Spinal cord (tissue), 10 donors: ENCODE data around the gene PIWIL1. TPM values are rescaled to one million over a fixed set of nuclear protein-coding genes. Genes with fewer than 3 reads are reported as not detected.
A peak's percentile ranks its signal among the peaks of the same experiment; 100 is the strongest.

Source experiments
- DNase-seq, 6 donors: peaks; one replicate each; pipeline versions ENCODE4 v3.0.0 to v3.0.0-alpha.2; 2013 to 2015; ENCODE audit warnings: low spot score in 6 of 6, low read depth in 4 of 6
- H3K27ac ChIP-seq: one replicate; pipeline ENCODE4 v1.5.1; 2013; ENCODE audit warnings: low read depth, low read length, control low read depth
- H3K27me3 ChIP-seq: one replicate; pipeline ENCODE4 v1.6.1; 2013; ENCODE audit warnings: low read length; ENCODE audit not compliant: control insufficient read depth, insufficient read depth
- H3K36me3 ChIP-seq: one replicate; pipeline ENCODE4 v1.6.1; 2013; ENCODE audit warnings: low read length; ENCODE audit not compliant: control insufficient read depth, insufficient read depth
- H3K4me1 ChIP-seq: one replicate; pipeline ENCODE4 v1.6.1; 2013; ENCODE audit warnings: low read length; ENCODE audit not compliant: control insufficient read depth, insufficient read depth
- H3K4me3 ChIP-seq: one replicate; pipeline ENCODE4 v1.5.1; 2013; ENCODE audit warnings: low read depth, low read length, control low read depth
- H3K9me3 ChIP-seq: one replicate; pipeline ENCODE4 v1.6.1; 2013; ENCODE audit warnings: low read length; ENCODE audit not compliant: control insufficient read depth, insufficient read depth
- WGBS: methylation state at CpG from one replicate; pipeline ENCODE4 v1.1.5; 2013; ENCODE audit warnings: missing lambda C conversion rate; ENCODE audit not compliant: insufficient coverage; 5-methylcytosine and 5-hydroxymethylcytosine counted together
- long read RNA-seq, 4 donors: transcript quantifications; one replicate each; lab custom pipeline, GENCODE V29; 2026
- polyA plus RNA-seq, 2 donors: library from polyadenylated mRNA; unstranded; fragments of 120-200 nt; gene quantifications; one replicate each; pipeline ENCODE4 v1.2.1, GENCODE V29; 2013; ENCODE audit not compliant: insufficient read length in 2 of 2
- total RNA-seq, 2 donors: library from RNA; depleted of rRNA in 1 of 2; stranded (reverse); fragments of 120-200 nt in 1 of 2; fragments of >200 nt in 1 of 2; gene quantifications; one replicate each; pipeline versions ENCODE4 v1.2.3 to v1.2.4, GENCODE V29; 2013 to 2014
- donor health status: healthy.

The PIWIL1 gene
- total RNA-seq: 1 to 10 TPM in 1 of 2 donors, under 1 TPM in 1; 0.17 to 1.3 TPM
- polyA plus RNA-seq: under 1 TPM; 0.22 to 0.66 TPM
- long read RNA-seq, donor 1: 0 reads
- long read RNA-seq, donor 2: 0 reads
- long read RNA-seq, donor 3: 0 reads
- long read RNA-seq, donor 4: 0 reads

DNA sequence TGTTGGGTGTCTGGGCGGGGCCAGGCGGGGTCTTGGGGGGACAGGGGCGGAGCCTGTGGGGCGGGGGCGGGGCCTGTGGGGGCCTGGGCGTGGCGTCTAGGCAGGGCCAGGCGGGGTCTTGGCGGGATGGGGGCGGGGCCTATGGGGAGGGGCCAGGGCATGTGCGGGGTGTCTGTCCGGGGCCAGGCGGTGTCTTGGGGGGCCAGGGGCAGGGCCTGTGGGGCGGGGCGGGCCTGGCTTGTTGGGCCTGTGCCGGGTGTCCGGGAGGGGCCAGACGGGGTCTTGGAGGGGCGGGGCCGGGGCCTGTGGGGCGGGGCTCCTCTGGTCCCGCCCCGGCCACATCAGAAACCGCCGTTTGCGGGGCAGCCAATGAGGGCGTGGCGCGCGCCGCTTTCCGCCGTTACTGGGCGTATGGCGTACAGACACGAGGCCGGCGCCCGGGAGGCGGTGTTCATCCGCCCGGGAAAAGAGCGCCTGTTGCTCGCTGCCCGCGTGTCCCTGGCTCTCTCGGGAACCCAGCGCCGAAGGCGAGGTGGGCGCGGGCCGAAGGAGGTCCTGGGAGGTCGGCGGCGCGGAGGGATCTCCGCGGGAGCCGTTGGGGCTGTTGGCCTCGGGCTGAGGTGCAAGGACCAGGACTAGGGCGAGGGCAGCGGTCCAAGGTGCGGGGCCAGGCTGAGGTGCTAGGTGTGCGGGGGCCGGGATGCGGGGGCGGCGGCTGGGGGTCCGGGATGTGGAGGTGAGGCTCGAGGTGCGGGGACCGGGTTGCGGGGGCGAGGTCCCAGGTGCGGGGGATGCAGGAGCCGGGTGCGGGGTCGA lies at the start of gene PIWIL1:
Gene PIWIL1 (plus strand): TSS at position 400 of the 816 bp plus-strand sequence. CDS start 4,705 bp downstream, outside the sequence.
- Histone ChIP-seq H3K27ac (no peak within 1 kb of the TSS), H3K27me3 (peaks cover 26% of the 10 kb centered on the region), H3K4me3 (no peak within 1 kb of the TSS), H3K9me3 (no peaks in the 10 kb centered on the region), H3K36me3 (no peaks in the 10 kb centered on the region), H3K4me1 (peaks cover 18% of the 10 kb centered on the region)
- 49% methylated on average over 66 of the region's 79 CpGs for WGBS
- DNase-seq: no peak

DNA sequence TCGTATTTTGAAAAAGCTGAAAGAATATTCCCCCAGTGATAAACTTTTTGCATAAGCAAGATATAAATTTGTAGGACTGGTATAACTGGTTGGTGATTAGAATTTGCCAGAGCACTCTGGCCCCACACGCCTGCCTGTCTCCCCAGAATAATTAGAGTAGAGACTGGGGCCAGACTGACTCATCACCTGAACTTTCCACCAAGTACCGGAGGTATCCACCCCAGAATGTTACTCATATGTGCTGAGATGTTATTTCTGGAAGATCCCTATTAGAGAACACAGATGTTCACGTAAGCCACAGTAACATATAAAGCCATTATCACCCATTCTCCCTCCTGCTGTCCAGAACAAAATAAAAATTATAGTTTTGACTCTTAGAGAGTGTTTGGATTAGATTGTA lies 49.5 kb upstream of the PIWIL1 start:
- peaks cover 2% of the 10 kb centered on the region for H3K9me3 ChIP-seq
- DNase-seq: no peak
- WGBS: no CpG with 5 or more reads among the region's 4 CpGs
- H3K27ac ChIP-seq: no peak overlapping the region
- H3K36me3 ChIP-seq: no peaks in the 10 kb centered on the region
- H3K27me3 ChIP-seq: no peaks in the 10 kb centered on the region
- no peak overlapping the region for H3K4me3 ChIP-seq
- H3K4me1 ChIP-seq: peaks cover 2% of the 10 kb centered on the region

DNA sequence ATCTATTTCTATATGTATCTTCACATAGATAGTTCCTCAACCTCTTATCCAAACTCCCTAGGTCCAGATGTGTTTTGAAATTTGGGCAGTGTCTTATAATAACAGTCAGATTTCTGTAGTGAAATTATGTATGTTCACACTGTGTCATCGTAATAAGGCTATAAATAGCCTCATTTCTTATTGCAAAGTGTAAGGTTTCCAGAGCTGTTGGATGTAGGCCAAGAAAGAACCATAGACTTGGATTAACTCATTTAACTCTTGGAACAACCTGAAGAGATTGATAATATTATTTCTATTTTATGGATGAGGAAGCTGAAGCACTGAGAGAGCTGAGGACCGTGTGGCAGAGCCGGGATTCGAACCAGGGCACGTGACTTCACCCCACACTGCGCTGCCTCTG lies 49.0 kb upstream of the PIWIL1 start:
- Histone ChIP-seq H3K27me3 (no peaks in the 10 kb centered on the region), H3K4me1 (peaks cover 2% of the 10 kb centered on the region)
- DNase-seq: peak in 2 of 6 donors; percentile 52 to 57

GRCh38 chr12:130290114-130290513 lies 47.6 kb upstream of the PIWIL1 start:
- peaks cover 2% of the 10 kb centered on the region for H3K4me1 ChIP-seq
- H3K27ac ChIP-seq: no peak overlapping the region
- no peak overlapping the region for H3K4me3 ChIP-seq
- H3K36me3 ChIP-seq: no peaks in the 10 kb centered on the region
- no peak for DNase-seq
- WGBS: no CpG with 5 or more reads among the region's 1 CpG
- H3K27me3 ChIP-seq: no peaks in the 10 kb centered on the region
- H3K9me3 ChIP-seq: peaks cover 2% of the 10 kb centered on the region

More for the DNA sequence above, 49.0 kb upstream of the PIWIL1 start:
- no CpG with 5 or more reads among the region's 6 CpGs for WGBS
- Histone ChIP-seq H3K27ac (no peak overlapping the region), H3K36me3 (no peaks in the 10 kb centered on the region), H3K9me3 (peaks cover 2% of the 10 kb centered on the region), H3K4me3 (no peak overlapping the region)

- Histone ChIP-seq H3K9me3 (no peaks in the 10 kb centered on the region), H3K4me1 (no peaks in the 10 kb centered on the region), H3K27me3 (no peaks in the 10 kb centered on the region), H3K4me3 (no peak overlapping the region), H3K36me3 (no peaks in the 10 kb centered on the region), H3K27ac (no peak overlapping the region)
- DNase-seq: peak in 1 of 6 donors; percentile 63
- no CpG with 5 or more reads among the region's 5 CpGs for WGBS
Observed at GRCh38 chr12:130298322-130299021, 39.2 kb upstream of the PIWIL1 start.

DNA sequence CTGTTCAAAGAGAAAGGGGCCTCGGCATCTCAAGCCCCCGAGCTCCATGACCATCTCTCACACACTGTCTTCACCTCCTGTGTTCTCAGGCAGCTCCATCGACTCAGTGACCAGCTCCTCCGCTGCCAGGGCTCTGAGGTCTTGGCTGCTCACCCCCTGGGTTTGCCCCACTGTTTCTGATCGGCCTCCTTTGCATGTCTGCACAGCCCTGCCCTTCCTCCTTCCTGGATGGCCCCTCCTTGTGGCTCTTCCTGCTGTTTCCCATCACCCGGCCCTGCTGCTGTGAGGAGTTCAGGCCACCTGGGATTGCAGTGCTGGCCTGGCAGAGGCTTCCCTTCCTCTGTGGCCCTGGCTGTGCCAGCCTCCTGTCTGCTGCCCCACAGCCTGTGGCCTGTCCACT lies 38.1 kb upstream of the PIWIL1 start:
- H3K9me3 ChIP-seq: no peaks in the 10 kb centered on the region
- no peaks in the 10 kb centered on the region for H3K4me1 ChIP-seq
- no peak overlapping the region for H3K4me3 ChIP-seq
- no peaks in the 10 kb centered on the region for H3K36me3 ChIP-seq
- no peak for DNase-seq
- H3K27ac ChIP-seq: no peak overlapping the region
- WGBS: 69% methylated on average over 6 of the region's 6 CpGs
- no peaks in the 10 kb centered on the region for H3K27me3 ChIP-seq

DNA sequence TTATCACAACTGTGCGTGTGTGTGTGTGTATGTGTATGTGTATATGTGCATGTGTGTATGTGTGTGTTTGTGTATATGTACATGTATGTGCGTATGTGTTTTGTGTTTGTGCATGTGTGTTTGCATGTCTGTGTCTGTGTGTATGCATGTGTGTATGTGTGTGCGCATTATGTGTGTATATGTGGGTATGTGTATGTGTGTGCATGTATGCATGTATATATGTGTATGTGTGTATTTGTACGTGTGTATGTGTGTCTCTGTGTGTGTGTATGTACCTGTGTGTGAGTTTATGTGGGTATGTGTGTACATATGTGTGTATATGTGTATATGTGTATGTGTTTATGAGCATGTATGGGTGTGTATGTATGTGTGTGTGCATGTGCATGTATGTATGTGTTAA lies 37.6 kb upstream of the PIWIL1 start:
- no peaks in the 10 kb centered on the region for H3K36me3 ChIP-seq
- H3K27me3 ChIP-seq: no peaks in the 10 kb centered on the region
- DNase-seq: no peak
- H3K4me1 ChIP-seq: no peaks in the 10 kb centered on the region
- no peak overlapping the region for H3K4me3 ChIP-seq
- H3K27ac ChIP-seq: no peak overlapping the region
- no peaks in the 10 kb centered on the region for H3K9me3 ChIP-seq
- WGBS: 83% methylated on average over 4 of the region's 4 CpGs

DNA sequence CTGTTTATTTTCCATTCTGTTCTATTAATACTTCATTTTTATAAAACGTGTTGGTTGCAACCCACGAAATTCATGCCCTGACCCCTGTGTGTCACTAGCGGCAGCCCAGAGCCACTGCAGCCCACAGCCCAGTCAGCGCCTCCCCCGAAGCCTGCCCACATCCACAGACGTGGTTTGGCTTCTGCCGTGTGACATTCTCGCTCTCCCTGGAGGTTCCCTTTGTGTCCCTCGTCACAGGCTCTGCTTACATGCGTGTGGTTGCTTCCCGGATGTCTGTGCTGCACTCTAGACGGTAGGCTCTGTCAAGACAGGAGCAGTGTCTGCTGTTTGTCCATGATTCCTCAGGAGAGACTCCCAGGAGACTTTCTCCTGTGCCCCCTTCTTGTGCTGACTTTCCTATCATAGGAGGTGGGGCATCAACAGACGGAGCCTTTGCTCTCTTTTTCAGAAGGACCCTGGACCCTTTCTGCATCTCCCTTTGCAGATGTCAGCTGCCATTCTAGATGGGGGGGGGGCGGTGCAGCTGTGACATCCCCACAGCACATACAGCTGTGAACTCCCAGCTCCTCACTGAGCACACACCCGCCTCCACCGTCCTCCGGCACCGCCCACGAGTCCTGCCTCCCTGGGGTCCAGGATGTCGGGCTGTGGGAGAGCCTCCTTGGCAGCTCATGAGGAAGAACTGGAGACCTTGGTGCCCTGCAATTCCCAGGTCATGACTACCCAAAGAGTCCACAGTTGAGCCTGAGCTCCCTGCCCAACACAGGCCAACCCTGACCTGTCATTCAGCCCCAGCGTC lies 36.8 kb upstream of the PIWIL1 start:
- WGBS: 54% methylated on average over 19 of the region's 21 CpGs
- no peak overlapping the region for H3K4me3 ChIP-seq
- no peaks in the 10 kb centered on the region for H3K9me3 ChIP-seq
- H3K27me3 ChIP-seq: no peaks in the 10 kb centered on the region
- H3K27ac ChIP-seq: no peak overlapping the region
- no peak for DNase-seq
- H3K36me3 ChIP-seq: no peaks in the 10 kb centered on the region
- H3K4me1 ChIP-seq: no peaks in the 10 kb centered on the region

GRCh38 chr12:130301559-130301958 lies 36.1 kb upstream of the PIWIL1 start:
- H3K27ac ChIP-seq: no peak overlapping the region
- H3K27me3 ChIP-seq: no peaks in the 10 kb centered on the region
- no peaks in the 10 kb centered on the region for H3K36me3 ChIP-seq
- 74% methylated on average over 14 of the region's 14 CpGs for WGBS
- H3K9me3 ChIP-seq: no peaks in the 10 kb centered on the region
- H3K4me3 ChIP-seq: no peak overlapping the region
- no peak for DNase-seq
- H3K4me1 ChIP-seq: no peaks in the 10 kb centered on the region
